Jurkat, Clone E6-1 (cell line): Measurements from ENCODE around the gene DCDC2.
"Not testable (repeated sequence)": the region's sequence is repeated elsewhere in the genome, so short reads cannot be mapped to it uniquely, and the experiment has no call there.

Experiments used
- DNase-seq: peaks from one replicate; pipeline ENCODE4 v3.0.0-alpha.2; 2011; ENCODE audit warnings: low read depth, low spot score
- H3K4me3 ChIP-seq: 2 replicates; pipeline ENCODE4 v1.5.1; 2011; ENCODE audit warnings: mild to moderate bottlenecking, low read length, control low read depth, moderate library complexity

Gene DCDC2

GRCh38 chr6:24283043-24283985 is 74.5 kb downstream of the DCDC2 start:
- peak; percentile 45 for DNase-seq
- H3K4me3 ChIP-seq, result no peak overlapping the region

- DNase-seq, result no peak
- H3K4me3 ChIP-seq, result no peak overlapping the region
Observed at GRCh38 chr6:24274441-24275083, 83.3 kb downstream of the DCDC2 start.

GRCh38 chr6:24273096-24273870 is 84.6 kb downstream of the DCDC2 start:
- no peak for DNase-seq
- H3K4me3 ChIP-seq, result no peak overlapping the region

DNA sequence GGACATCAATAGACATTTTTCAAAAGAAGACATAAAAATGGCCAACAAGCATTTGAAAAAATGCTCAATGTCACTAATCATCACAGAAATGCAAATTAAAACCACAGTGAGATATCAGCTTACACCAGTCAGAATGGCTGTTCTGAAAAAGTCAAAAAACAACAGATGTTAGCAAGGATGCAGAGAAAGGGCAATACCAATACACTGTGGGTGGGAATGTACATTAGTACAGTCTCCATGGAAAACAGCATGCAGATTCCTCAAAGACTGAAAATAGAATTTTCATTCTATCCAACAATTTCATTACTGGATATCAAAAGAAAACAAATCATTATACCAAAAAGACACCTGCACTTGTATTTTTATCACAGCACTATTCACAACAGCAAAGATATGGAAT is 85.3 kb downstream of the DCDC2 start:
- DNase-seq, result no peak

GRCh38 chr6:24272148-24272547 is 85.7 kb downstream of the DCDC2 start:
- H3K4me3 ChIP-seq, result no peak overlapping the region
- DNase-seq, result no peak

More for the DNA sequence above, 85.3 kb downstream of the DCDC2 start:
- H3K4me3 ChIP-seq, result no peak overlapping the region

DNA sequence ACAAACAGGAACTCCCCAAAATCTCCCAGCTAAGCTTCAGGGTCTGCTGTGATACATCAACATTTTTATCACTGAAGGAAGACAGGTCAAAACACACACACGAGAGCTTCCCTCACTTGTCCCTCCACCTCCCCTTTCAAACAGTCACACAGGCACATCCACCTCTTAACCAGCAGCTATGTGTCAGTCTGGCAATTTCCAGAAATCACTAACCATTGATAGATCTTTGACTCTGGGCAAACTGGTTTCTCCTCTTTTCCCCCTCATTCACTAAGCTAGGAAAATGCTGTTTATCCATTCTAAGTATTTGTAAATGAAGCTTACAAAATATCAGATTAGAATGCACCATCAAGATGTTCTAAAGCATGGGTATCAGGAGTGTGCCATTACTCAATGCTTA is 87.8 kb downstream of the DCDC2 start:
- H3K4me3 ChIP-seq, result no peak overlapping the region
- DNase-seq, result no peak

DNA sequence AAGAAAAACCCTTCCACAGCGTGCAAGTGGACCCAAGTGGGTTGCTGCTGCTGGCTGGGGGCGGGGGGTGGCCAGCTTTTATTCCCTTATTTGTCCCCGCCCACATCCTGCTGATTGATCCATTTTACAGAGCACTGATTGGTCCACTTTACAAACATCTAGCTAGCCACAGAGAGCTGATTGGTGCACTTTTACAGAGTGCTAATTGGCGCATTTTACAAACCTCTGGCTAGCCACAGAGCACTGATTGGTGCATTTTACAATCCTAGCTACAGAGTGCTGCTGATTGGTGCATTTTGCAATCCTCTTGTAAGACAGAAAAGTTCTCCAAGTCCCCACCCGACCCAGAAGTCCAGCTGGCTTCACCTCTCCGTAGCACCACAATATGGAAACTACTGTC is 99.6 kb downstream of the DCDC2 start:
- not testable (repeated sequence) for H3K4me3 ChIP-seq, DNase-seq

GRCh38 chr6:24257282-24257681 is 100.6 kb downstream of the DCDC2 start:
- no peak for DNase-seq
- no peak overlapping the region for H3K4me3 ChIP-seq

- no peak overlapping the region for H3K4me3 ChIP-seq
- DNase-seq, result no peak
Observed at GRCh38 chr6:24255676-24256075, 102.2 kb downstream of the DCDC2 start.

DNA sequence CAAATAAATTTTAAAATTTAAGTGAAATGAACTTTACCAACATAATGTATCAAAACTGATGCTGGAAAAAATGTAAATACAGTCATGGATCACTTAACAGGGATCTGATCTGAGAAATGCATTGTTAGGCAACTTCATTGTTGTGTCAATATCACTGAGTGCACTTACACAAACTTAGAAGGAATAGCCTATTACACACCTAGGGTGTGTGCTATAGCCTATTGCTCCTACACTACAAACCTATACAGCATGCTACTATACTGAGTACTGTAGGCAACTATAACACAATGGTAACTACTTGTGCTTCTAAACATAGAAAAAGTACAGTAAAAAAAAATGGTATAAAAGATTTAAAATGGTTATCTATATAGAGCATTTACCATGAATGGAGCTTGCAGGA is 104.5 kb downstream of the DCDC2 start:
- no peak for DNase-seq
- no peak overlapping the region for H3K4me3 ChIP-seq

DNA sequence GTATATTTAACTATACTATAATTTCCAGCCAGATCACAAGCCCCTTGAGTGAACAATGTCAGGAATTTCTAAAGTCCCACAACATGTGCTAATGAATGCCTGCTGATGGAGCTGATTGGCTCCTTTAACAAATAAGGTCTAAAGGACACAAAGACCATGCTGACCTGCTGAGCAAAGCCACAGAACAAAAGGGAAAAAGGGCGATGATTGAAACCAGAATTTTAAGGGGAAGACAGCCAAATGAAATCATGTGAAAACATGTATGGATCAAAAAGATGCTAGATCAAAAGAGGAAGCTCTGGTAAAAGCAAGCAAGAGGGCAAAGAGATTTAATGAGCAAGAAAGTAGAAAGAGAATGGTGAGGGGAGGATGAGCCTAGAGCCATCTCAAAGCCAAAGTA is 105.6 kb downstream of the DCDC2 start:
- no peak overlapping the region for H3K4me3 ChIP-seq
- no peak for DNase-seq

DNA sequence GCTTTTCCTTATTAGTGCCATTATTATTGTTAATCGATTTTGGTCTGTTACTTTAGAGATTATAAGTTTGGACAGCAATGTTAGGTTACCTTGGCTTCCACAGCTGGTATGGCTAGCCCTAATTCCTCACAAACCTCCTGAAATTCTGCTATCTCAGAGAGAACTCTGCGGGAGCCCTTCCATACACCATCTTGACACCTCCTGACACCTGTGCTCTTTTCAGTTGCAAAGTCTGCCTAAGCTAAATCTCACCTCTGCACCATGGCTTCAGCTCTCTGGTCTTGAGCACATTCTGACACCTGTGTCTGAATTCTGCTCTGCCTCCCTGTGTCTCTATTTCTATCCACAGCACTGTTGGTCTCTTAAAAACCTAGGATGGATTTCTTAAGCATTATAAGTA is 106.5 kb downstream of the DCDC2 start:
- no peak for DNase-seq
- H3K4me3 ChIP-seq, result no peak overlapping the region

DNA sequence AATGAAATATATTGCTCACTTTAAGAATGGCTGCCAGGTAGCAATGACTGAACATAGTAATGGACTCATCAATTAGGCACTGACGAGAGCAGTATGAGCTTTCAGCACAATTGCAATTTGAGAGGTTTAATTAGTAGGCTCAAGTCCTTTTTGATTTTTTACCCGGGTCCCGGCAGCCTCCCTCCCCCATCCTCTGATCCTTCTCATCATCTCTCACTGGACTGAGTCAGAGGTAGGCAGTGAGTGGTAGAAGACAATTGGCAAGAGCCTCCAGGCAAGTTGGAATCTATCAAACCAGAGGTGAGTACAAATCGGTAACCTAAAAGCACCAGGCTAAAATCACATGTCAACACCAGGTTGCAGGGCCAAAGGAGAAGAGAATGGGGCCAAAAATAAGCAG is 107.9 kb downstream of the DCDC2 start:
- H3K4me3 ChIP-seq, result no peak overlapping the region
- DNase-seq, result no peak

DNA sequence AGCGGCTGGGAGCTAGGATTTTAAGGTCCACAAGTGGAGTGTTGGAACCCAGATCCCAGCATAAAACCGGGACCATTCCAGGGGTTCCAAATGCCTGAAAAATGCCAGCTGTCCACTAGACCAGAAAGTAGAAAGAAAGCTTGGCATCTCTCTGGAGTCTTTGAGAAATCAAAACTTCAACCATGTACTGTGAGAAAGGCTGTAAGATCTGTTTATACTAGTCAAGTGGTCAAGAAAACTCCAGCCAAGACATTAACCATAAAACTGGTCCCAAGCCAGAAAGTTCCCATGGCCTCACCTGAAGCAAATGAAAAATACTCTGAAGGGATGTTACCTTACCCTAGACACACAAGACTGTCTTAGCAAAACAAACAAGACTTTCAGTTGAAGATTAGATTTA is 112.6 kb downstream of the DCDC2 start:
- no peak for DNase-seq
- H3K4me3 ChIP-seq, result no peak overlapping the region

GRCh38 chr6:24242924-24243323 is 114.9 kb downstream of the DCDC2 start:
- no peak for DNase-seq
- no peak overlapping the region for H3K4me3 ChIP-seq

DNA sequence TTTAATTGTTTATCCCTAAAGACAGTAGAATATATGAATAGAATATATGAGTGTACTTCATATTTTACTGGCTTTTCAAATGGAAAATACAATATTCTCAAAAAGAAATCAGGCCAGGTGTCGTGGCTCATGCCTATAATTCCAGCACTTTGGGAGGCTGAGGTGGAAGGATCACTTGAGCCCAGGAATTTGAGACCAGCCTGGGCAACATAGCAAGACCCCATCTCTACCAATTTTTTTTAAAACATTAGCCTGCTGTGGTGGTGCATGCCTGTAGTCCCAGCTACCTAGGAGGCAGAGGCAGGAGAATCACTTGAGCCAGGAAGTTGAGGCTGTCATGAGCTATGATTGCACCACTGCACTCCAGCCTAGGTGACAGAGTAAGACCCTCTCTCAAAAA is 116.1 kb downstream of the DCDC2 start:
- not testable (repeated sequence) for DNase-seq, H3K4me3 ChIP-seq

DNA sequence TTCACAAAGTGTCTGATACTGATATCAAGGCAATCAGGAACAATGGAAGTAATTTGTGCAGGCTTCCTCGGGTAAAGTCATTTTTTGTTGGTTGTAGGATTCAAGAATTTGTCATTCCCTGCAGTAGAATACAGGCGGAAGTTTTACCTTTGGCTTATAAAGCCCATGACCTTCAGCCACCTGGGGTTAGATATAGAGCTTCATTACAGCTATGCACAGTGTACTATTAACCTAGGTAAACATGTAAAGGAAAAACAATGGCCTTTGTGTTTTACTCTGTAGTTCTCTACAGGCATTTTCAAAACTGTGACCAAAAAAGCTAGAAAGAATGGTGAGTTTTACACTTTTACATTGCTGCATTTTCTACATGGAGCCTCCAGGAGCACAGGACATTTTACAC is 116.9 kb downstream of the DCDC2 start:
- no peak overlapping the region for H3K4me3 ChIP-seq
- no peak for DNase-seq

GRCh38 chr6:24240380-24240928 is 117.4 kb downstream of the DCDC2 start:
- no peak for DNase-seq
- H3K4me3 ChIP-seq, result no peak overlapping the region

DNA sequence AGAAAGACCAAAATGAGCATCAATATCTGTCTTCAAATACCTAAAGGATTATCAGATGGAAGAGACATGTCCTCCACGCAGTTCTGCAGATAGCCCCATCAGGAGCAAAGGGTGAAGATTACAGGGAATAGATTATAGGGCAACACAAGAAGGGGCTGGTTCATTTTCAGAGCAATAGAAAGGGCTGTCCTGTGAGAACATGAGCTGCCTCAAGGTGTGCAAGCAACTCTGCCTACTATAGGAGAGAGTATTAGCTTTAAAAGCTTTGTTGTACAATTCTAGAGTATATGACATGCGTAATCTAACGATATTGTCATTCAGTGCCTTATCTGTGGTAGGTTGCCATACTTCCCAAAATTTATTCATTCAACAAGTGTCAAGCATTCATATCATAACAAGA is 119.2 kb downstream of the DCDC2 start:
- DNase-seq, result no peak
- H3K4me3 ChIP-seq, result no peak overlapping the region

DNA sequence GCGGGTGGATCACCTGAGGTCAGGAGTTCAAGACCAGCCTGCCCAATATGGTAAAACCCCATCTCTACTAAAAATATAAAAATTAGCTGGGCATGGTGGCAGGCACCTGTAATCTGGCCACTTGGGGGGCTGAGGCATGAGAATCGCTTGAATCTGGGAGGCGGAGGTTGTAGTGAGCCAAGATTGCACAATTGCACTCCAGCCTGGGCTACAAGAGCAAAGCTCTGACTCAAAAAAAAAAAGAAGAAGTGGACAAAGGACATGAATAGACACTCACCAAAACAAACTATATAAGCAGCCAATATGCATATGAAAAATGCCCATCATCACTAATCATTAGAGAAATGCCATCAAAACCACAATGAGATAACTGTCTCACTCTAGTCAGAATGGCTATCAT is 121.1 kb downstream of the DCDC2 start:
- DNase-seq, H3K4me3 ChIP-seq: not testable (repeated sequence)
